ENCODE measurements around the gene APBA2. TPM values are rescaled to one million over a fixed set of nuclear protein-coding genes. Genes with fewer than 3 reads are reported as not detected.

Gene APBA2
- polyA plus RNA-seq, 1 donor (not counting 4 experiments of a cell fraction or from before 2014, with no cell fraction given): 5.5 TPM

DNA sequence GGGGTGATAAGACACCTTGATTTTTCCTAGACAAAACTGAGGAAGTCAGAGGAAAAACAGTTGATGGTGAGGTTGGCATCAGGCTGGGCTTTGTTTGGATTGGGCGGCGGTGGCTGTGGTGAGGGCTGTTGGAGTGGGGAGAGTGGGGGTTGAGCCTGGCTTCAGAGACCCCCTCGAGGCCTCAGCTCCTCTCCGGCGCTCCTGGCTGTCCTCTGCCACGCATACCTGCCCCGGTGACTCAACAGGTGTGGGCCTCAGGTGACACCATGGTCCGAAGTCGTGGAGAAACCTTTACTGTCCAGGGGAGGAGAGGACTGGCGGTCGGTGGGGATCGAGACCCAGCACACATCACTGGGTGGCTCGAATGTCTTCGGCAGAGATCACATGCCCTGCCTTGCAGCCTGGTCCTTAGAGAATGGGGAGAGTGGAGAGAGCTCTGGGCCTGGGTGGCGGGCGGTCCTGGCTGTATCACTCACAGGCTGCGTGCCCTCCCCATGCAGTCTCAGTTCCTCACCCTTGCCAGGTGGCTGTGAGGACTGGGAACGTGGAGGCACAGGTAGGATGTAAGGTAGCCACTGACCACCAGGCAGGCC, 2.6 kb downstream of the APBA2 start:
- TF ChIP-seq, protein P1, sequence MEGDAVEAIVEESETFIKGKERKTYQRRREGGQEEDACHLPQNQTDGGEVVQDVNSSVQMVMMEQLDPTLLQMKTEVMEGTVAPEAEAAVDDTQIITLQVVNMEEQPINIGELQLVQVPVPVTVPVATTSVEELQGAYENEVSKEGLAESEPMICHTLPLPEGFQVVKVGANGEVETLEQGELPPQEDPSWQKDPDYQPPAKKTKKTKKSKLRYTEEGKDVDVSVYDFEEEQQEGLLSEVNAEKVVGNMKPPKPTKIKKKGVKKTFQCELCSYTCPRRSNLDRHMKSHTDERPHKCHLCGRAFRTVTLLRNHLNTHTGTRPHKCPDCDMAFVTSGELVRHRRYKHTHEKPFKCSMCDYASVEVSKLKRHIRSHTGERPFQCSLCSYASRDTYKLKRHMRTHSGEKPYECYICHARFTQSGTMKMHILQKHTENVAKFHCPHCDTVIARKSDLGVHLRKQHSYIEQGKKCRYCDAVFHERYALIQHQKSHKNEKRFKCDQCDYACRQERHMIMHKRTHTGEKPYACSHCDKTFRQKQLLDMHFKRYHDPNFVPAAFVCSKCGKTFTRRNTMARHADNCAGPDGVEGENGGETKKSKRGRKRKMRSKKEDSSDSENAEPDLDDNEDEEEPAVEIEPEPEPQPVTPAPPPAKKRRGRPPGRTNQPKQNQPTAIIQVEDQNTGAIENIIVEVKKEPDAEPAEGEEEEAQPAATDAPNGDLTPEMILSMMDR (optimal IDR thresholded peaks at IDR 0.05 in 1 of 3, IDR thresholded peaks at IDR 0.05 in 1 of 3, conservative IDR thresholded peaks at IDR 0.05 in 1 of 3; ENCODE audit: extremely low read depth in 1 of 3, insufficient read depth in 2 of 3, low read length in 3 of 3): no peak
- TF ChIP-seq EZH2 (IDR thresholded peaks at IDR 0.05; ENCODE audit: low read length): no peak
- H3K9ac ChIP-seq (ENCODE audit: control insufficient read depth, extremely low read depth, insufficient read depth, low read length): no peak overlapping the region
- dilution Hi-C loops (cut with MboI; ENCODE audit: extremely low pct_ligation_motif_present, low sequenced_read_pairs): no loop called here
- H3K36me3 ChIP-seq (ENCODE audit: control insufficient read depth in 2 of 2, extremely low read depth in 1 of 2, insufficient read depth in 2 of 2, low read length in 2 of 2): no peaks in the 10 kb centered on the region
- no peak overlapping the region for H2AFZ ChIP-seq (ENCODE audit: control insufficient read depth, low read length)
- H3K27me3 ChIP-seq (ENCODE audit: control insufficient read depth, extremely low read depth, insufficient read depth, low read length): peaks cover 22% of the 10 kb centered on the region
- no peak overlapping the region for H3K4me3 ChIP-seq (ENCODE audit: control insufficient read depth in 2 of 3, extremely low read depth in 1 of 3, insufficient read depth in 2 of 3, low read depth in 1 of 3, low read length in 3 of 3)
- no peak overlapping the region for H3K4me2 ChIP-seq (ENCODE audit: control insufficient read depth, extremely low read depth, insufficient read depth, low read depth, low read length)
- H3K4me1 ChIP-seq (ENCODE audit: control insufficient read depth, extremely low read depth, insufficient read depth, low read length): no peaks in the 10 kb centered on the region
- FAIRE-seq (no peak), DNase-seq (ENCODE audit: low read depth, low spot score) (no peak)
- no peaks in the 10 kb centered on the region for H3K9me1 ChIP-seq (ENCODE audit: control insufficient read depth, extremely low read depth, insufficient read depth, low read length)
- H3K9me3 ChIP-seq (ENCODE audit: control insufficient read depth, low read depth, low read length): no peaks in the 10 kb centered on the region
- no peaks in the 10 kb centered on the region for H3K79me2 ChIP-seq (ENCODE audit: control insufficient read depth, insufficient read depth, low read length)
- no peak overlapping the region for H3K27ac ChIP-seq (ENCODE audit: control insufficient read depth, insufficient read depth, low read length)
- no peaks in the 10 kb centered on the region for H4K20me1 ChIP-seq (ENCODE audit: control insufficient read depth, extremely low read depth, insufficient read depth, low read length)

GRCh38 chr15:28888900-28889299, 3.1 kb downstream of the APBA2 start:
- no peaks in the 10 kb centered on the region for H3K79me2 ChIP-seq (ENCODE audit: control insufficient read depth, insufficient read depth, low read length)
- H3K4me1 ChIP-seq (ENCODE audit: control insufficient read depth, extremely low read depth, insufficient read depth, low read length): no peaks in the 10 kb centered on the region
- H3K4me2 ChIP-seq (ENCODE audit: control insufficient read depth, extremely low read depth, insufficient read depth, low read depth, low read length): no peak overlapping the region
- no peak overlapping the region for H2AFZ ChIP-seq (ENCODE audit: control insufficient read depth, low read length)
- H3K4me3 ChIP-seq (ENCODE audit: control insufficient read depth in 2 of 3, extremely low read depth in 1 of 3, insufficient read depth in 2 of 3, low read depth in 1 of 3, low read length in 3 of 3): no peak overlapping the region
- H4K20me1 ChIP-seq (ENCODE audit: control insufficient read depth, extremely low read depth, insufficient read depth, low read length): no peaks in the 10 kb centered on the region
- no peak overlapping the region for H3K27ac ChIP-seq (ENCODE audit: control insufficient read depth, insufficient read depth, low read length)
- DNase-seq (ENCODE audit: low read depth, low spot score) (no peak), FAIRE-seq (no peak)
- dilution Hi-C loops (cut with MboI; ENCODE audit: extremely low pct_ligation_motif_present, low sequenced_read_pairs): no loop called here
- H3K9me3 ChIP-seq (ENCODE audit: control insufficient read depth, low read depth, low read length): no peaks in the 10 kb centered on the region
- TF ChIP-seq, protein P1 (optimal IDR thresholded peaks at IDR 0.05 in 1 of 3, IDR thresholded peaks at IDR 0.05 in 1 of 3, conservative IDR thresholded peaks at IDR 0.05 in 1 of 3; ENCODE audit: extremely low read depth in 1 of 3, insufficient read depth in 2 of 3, low read length in 3 of 3): no peak
- TF ChIP-seq EZH2 (IDR thresholded peaks at IDR 0.05; ENCODE audit: low read length): no peak
- H3K9me1 ChIP-seq (ENCODE audit: control insufficient read depth, extremely low read depth, insufficient read depth, low read length): no peaks in the 10 kb centered on the region
- no peaks in the 10 kb centered on the region for H3K36me3 ChIP-seq (ENCODE audit: control insufficient read depth in 2 of 2, extremely low read depth in 1 of 2, insufficient read depth in 2 of 2, low read length in 2 of 2)
- peaks cover 22% of the 10 kb centered on the region for H3K27me3 ChIP-seq (ENCODE audit: control insufficient read depth, extremely low read depth, insufficient read depth, low read length)
- H3K9ac ChIP-seq (ENCODE audit: control insufficient read depth, extremely low read depth, insufficient read depth, low read length): no peak overlapping the region
